Natural killer cell treated with Interleukin-12 subunit alpha and Interleukin-12 subunit beta and Interleukin-15 and Interleukin-18, amount 100 ng/mL, for 72 hours (primary cell): ENCODE data around the gene ZZZ3. TPM values are rescaled to one million over a fixed set of nuclear protein-coding genes. Genes with fewer than 3 reads are reported as not detected.

Source experiments
- total RNA-seq, 2 donors: library from RNA; stranded (reverse); gene quantifications; one replicate each; pipeline ENCODE4 v1.2.3, GENCODE V29; 2022

ZZZ3 gene
- total RNA-seq, 2 donors from 2014 or later: 40.9 to 61.1 TPM

Other genes with a start within 250 kb of the ZZZ3 start
- 10 to 100 TPM; 54.7 to 55.0 TPM for gene USP33, start 77.2 kb upstream of the ZZZ3 start, total RNA-seq
- 10 to 100 TPM; 13.3 to 14.0 TPM for gene MIGA1, start 97.0 kb upstream of the ZZZ3 start, total RNA-seq
- not detected for gene NEXN, start 206.0 kb upstream of the ZZZ3 start, total RNA-seq